C4-2B (cell line): ENCODE measurements around the gene ATP1B3.
"Not testable (repeated sequence)": the region's sequence is repeated elsewhere in the genome, so short reads cannot be mapped to it uniquely, and the experiment has no call there.

ENCODE experiments used
- H3K27ac ChIP-seq: fragments of 450-650 bp; 2 replicates; pipeline ENCODE4 v1.5.1; 2017
- ZFX ChIP-seq: fragments of 450-650 bp; IDR thresholded peaks from 2 replicates; pipeline ENCODE4 v1.6.1; 2017
- TF ChIP-seq, protein P1 (sequence below): fragments of 450-650 bp; conservative IDR thresholded peaks from 2 replicates; pipeline ENCODE4 v1.5.1; 2017; ENCODE audit warnings: mild to moderate bottlenecking

ATP1B3 gene

GRCh38 chr3:141965471-141965870 lies 89.0 kb downstream of the ATP1B3 start:
- no peak overlapping the region for H3K27ac ChIP-seq
- TF ChIP-seq ZFX, result no peak
- TF ChIP-seq, protein P1, sequence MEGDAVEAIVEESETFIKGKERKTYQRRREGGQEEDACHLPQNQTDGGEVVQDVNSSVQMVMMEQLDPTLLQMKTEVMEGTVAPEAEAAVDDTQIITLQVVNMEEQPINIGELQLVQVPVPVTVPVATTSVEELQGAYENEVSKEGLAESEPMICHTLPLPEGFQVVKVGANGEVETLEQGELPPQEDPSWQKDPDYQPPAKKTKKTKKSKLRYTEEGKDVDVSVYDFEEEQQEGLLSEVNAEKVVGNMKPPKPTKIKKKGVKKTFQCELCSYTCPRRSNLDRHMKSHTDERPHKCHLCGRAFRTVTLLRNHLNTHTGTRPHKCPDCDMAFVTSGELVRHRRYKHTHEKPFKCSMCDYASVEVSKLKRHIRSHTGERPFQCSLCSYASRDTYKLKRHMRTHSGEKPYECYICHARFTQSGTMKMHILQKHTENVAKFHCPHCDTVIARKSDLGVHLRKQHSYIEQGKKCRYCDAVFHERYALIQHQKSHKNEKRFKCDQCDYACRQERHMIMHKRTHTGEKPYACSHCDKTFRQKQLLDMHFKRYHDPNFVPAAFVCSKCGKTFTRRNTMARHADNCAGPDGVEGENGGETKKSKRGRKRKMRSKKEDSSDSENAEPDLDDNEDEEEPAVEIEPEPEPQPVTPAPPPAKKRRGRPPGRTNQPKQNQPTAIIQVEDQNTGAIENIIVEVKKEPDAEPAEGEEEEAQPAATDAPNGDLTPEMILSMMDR, result no peak

GRCh38 chr3:141969711-141970110 lies 93.3 kb downstream of the ATP1B3 start:
- TF ChIP-seq, protein P1, result no peak
- no peak for TF ChIP-seq ZFX
- no peak overlapping the region for H3K27ac ChIP-seq

DNA sequence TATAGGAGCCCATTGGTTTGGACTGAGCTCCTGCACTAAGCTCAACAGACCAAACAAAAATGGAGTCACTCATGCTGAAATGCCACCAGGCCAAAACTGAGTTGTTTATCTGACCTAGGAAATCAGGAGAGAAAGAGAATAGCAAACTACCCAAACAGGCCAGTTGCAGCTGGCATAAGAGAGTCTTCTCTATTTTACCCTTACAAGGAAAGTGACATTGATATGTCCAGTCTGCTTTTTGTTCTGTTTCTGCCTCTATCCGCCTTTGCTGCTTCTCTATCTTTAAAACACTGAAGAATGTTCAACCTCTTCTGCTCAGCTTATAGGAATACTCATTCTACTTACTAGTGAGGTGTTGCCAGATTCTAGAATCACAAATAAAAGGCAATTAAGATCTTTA lies 95.1 kb downstream of the ATP1B3 start:
- H3K27ac ChIP-seq, result no peak overlapping the region
- TF ChIP-seq, protein P1, result no peak
- no peak for TF ChIP-seq ZFX

DNA sequence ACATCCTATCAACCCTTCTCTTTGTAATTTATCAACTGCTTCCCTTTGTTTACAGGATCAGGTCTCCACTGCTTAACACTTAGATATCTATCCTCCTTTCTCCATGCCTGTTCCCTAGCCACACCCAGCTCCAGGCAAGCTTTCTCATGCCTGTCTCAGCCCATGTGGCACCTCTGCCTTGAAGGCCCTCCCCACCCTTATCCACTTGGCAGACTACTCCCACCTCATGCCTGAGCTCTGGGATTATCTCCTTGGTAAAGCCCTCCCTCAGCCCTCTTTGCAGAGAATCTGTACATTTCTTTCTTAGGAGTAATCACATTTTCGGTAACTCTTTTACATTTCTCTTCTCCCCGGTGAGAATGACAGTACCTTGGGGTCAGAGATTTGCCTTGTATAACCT lies 96.0 kb downstream of the ATP1B3 start:
- TF ChIP-seq ZFX, result no peak
- no peak overlapping the region for H3K27ac ChIP-seq

GRCh38 chr3:141974777-141975176 lies 98.3 kb downstream of the ATP1B3 start:
- not testable (repeated sequence) for H3K27ac ChIP-seq
